GM12878 (cell line): ENCODE results near the gene ETV7. TPM values are rescaled to one million over a fixed set of nuclear protein-coding genes. Genes with fewer than 3 reads are reported as not detected.

ENCODE experiments used
- ATF3 ChIP-seq: IDR thresholded peaks from 2 replicates; pipeline ENCODE4 v1.6.1; 2011; ENCODE audit warnings: low read depth, mild to moderate bottlenecking, low read length, moderate library complexity, borderline replicate concordance; ENCODE audit errors: extremely low read depth
- ATF7 ChIP-seq: fragments of 450-650 bp; IDR thresholded peaks from 2 replicates; pipeline ENCODE4 v1.6.1; 2016; ENCODE audit warnings: low read depth, mild to moderate bottlenecking
- CEBPB ChIP-seq, 2 experiments: fragments of 150-350 bp in 1 of 2; IDR thresholded peaks; 2 replicates each; pipeline ENCODE4 v1.6.1; 2012 to 2014; ENCODE audit warnings: low read depth in 2 of 2, low read length in 2 of 2, borderline replicate concordance in 1 of 2, inconsistent platforms in 1 of 2
- CREM ChIP-seq: IDR thresholded peaks from 2 replicates; pipeline ENCODE4 v1.6.1; 2014; ENCODE audit warnings: antibody characterized with exemption, low read depth
- E2F4 ChIP-seq: IDR thresholded peaks from 2 replicates; pipeline ENCODE4 v1.6.1; 2012; ENCODE audit warnings: low read depth, low read length, improper control_type of control experiment
- EED ChIP-seq: sonication (generic); IDR thresholded peaks from 2 replicates; pipeline ENCODE4 v1.6.1; 2016; ENCODE audit warnings: antibody characterized with exemption, low read depth
- ELK1 ChIP-seq: IDR thresholded peaks from 2 replicates; pipeline ENCODE4 v1.6.1; 2012; ENCODE audit warnings: low read depth, low read length, improper control_type of control experiment
- EZH2 ChIP-seq: IDR thresholded peaks from 2 replicates; pipeline ENCODE4 v1.6.1; 2012; ENCODE audit warnings: low read depth, mild to moderate bottlenecking, control low read depth, inconsistent platforms, low read length, borderline replicate concordance; ENCODE audit not compliant: control insufficient read depth
- FOXM1 ChIP-seq: IDR thresholded peaks from 2 replicates; pipeline ENCODE4 v1.6.1; 2012; ENCODE audit warnings: low read depth, mild to moderate bottlenecking, inconsistent platforms, low read length, moderate library complexity
- GATAD2B ChIP-seq: fragments of 450-650 bp; conservative IDR thresholded peaks from 2 replicates; pipeline ENCODE4 v1.6.1; 2017; ENCODE audit warnings: low read depth, mild to moderate bottlenecking, moderate library complexity
- HDAC6 ChIP-seq: fragments of 200-600 bp; sonication (generic); IDR thresholded peaks from one replicate; pipeline ENCODE4 v1.8.0; 2017; ENCODE audit warnings: antibody characterized with exemption; ENCODE audit not compliant: unreplicated experiment
- HSF1 ChIP-seq: fragments of 150-350 bp; IDR thresholded peaks from 2 replicates; pipeline ENCODE4 v1.6.1; 2014; ENCODE audit warnings: mild to moderate bottlenecking, low read depth, low read length
- IRF4 ChIP-seq: IDR thresholded peaks from 2 replicates; pipeline ENCODE4 v1.6.1; 2011; ENCODE audit warnings: low read depth, low read length
- KDM1A ChIP-seq: fragments of 200-600 bp; sonication (generic); IDR thresholded peaks from 2 replicates; pipeline ENCODE4 v1.6.1; 2016; ENCODE audit warnings: borderline replicate concordance
- KLF5 ChIP-seq: fragments of 450-650 bp; IDR thresholded peaks from 2 replicates; pipeline ENCODE4 v1.6.1; 2014; ENCODE audit warnings: mild to moderate bottlenecking; ENCODE audit not compliant: partially characterized antibody
- PKNOX1 ChIP-seq: fragments of 450-650 bp; IDR thresholded peaks from 2 replicates; pipeline ENCODE4 v1.6.1; 2016; ENCODE audit warnings: mild to moderate bottlenecking
- POLR2A ChIP-seq: IDR thresholded peaks from 2 replicates; pipeline ENCODE4 v1.6.1; 2011; ENCODE audit warnings: low read depth, mild to moderate bottlenecking, low read length
- RCOR1 ChIP-seq: conservative IDR thresholded peaks from 2 replicates; pipeline ENCODE4 v1.6.1; 2012; ENCODE audit warnings: low read depth, low read length, improper control_type of control experiment
- SMAD5 ChIP-seq: IDR thresholded peaks from 2 replicates; pipeline ENCODE4 v1.6.1; 2016; ENCODE audit warnings: antibody characterized with exemption, low read depth
- SREBF1 ChIP-seq: IDR thresholded peaks from 2 replicates; pipeline ENCODE4 v1.6.1; 2012; ENCODE audit warnings: mild to moderate bottlenecking, low read length
- SREBF2 ChIP-seq: IDR thresholded peaks from 2 replicates; pipeline ENCODE4 v1.6.1; 2012; ENCODE audit warnings: mild to moderate bottlenecking, low read length
- ZBTB40 ChIP-seq: fragments of 450-650 bp; IDR thresholded peaks from 2 replicates; pipeline ENCODE4 v1.6.1; 2016; ENCODE audit warnings: mild to moderate bottlenecking, moderate library complexity, borderline replicate concordance
- polyA plus RNA-seq, 11 experiments: library from polyadenylated mRNA; depleted of rRNA in 4 of 11; unstranded in 6 of 11; stranded (reverse) in 5 of 11; fragments of >200 nt; fragmentation: Nextera tagmentation in 4 of 11; fragmentation: Illumina TruSeq in 1 of 11; extraction: Ambion mirVana in 4 of 11; extraction: Trizol in 1 of 11; gene quantifications; 1 replicate in 1 of 11; 2 replicates in 10 of 11; pipeline versions ENCODE4 v1.2.1 to v1.2.3, GENCODE V29; 2011 to 2016; ENCODE audit warnings: inconsistent platforms in 2 of 11, missing spikeins in 2 of 11, low read depth in 1 of 11
- total RNA-seq, 4 experiments: library from RNA; depleted of rRNA in 3 of 4; stranded (reverse); fragments of >200 nt in 3 of 4; fragmentation: Illumina TruSeq in 1 of 4; extraction: Trizol in 1 of 4; gene quantifications; 2 replicates each; pipeline versions ENCODE4 v1.2.1 to v1.2.3, GENCODE V29; 2013 to 2021

The ETV7 gene
- total and polyA plus RNA-seq, 10 of the 15 experiments (the other 5 are each of a cell fraction or from before 2014, with no cell fraction given), result 0.04 to 1.8 (median 1.3) TPM

- TF ChIP-seq ZBTB40, result no peak
- TF ChIP-seq POLR2A, result no peak
- no peak for TF ChIP-seq E2F4
- peak; percentile 55; the same call in 1 of the 2 replicates for TF ChIP-seq CREM
- TF ChIP-seq EED, result no peak; the same call in 1 of the 2 replicates
- no peak for TF ChIP-seq CEBPB (IDR thresholded peaks at IDR 0.05; ENCODE audit: borderline replicate concordance in 1 of 2, low read depth in 2 of 2, low read length in 2 of 2)
- TF ChIP-seq SREBF2, result no peak
- TF ChIP-seq FOXM1, result no peak
- TF ChIP-seq ELK1, result no peak
- TF ChIP-seq RCOR1, result peak; percentile 58
- peak; percentile 55; the same call in 1 of the 2 replicates for TF ChIP-seq GATAD2B
- TF ChIP-seq ATF7, result peak; percentile 88
- no peak; the same call in 1 of the 2 replicates for TF ChIP-seq IRF4
- TF ChIP-seq EZH2, result no peak
- peak; percentile 53 for TF ChIP-seq KLF5
- TF ChIP-seq KDM1A, result no peak
- no peak for TF ChIP-seq HDAC6
- TF ChIP-seq PKNOX1, result no peak
- no peak for TF ChIP-seq SREBF1
- TF ChIP-seq ATF3, result peak; percentile 44; the same call in 1 of the 2 replicates
- TF ChIP-seq SMAD5, result no peak
- no peak for TF ChIP-seq HSF1
Measured at GRCh38 chr6:36358226-36358915, 29.1 kb downstream of the ETV7 start (continued).
